Measurements from ENCODE around the gene HAGHL.
"Not testable (repeated sequence)": the region's sequence is repeated elsewhere in the genome, so short reads cannot be mapped to it uniquely, and the experiment has no call there.

HAGHL gene

GRCh38 chr16:689175-689897, 37.6 kb upstream of the HAGHL start:
- no peak for DNase-seq

- DNase-seq: not testable (repeated sequence)
Observed at GRCh38 chr16:691242-691641, 35.7 kb upstream of the HAGHL start.

- no peak for DNase-seq
Observed at GRCh38 chr16:692356-693108, 34.4 kb upstream of the HAGHL start.

- no peak for DNase-seq
Observed at GRCh38 chr16:693364-693763, 33.5 kb upstream of the HAGHL start.

GRCh38 chr16:693766-694165, 33.1 kb upstream of the HAGHL start:
- no peak for DNase-seq

GRCh38 chr16:694187-694862, 32.6 kb upstream of the HAGHL start:
- DNase-seq: no peak

GRCh38 chr16:694863-695354, 32.0 kb upstream of the HAGHL start:
- no peak for DNase-seq

GRCh38 chr16:695355-696089, 31.4 kb upstream of the HAGHL start:
- DNase-seq: no peak

GRCh38 chr16:698911-699671, 27.8 kb upstream of the HAGHL start:
- no peak for DNase-seq

GRCh38 chr16:700684-701584, 26.0 kb upstream of the HAGHL start:
- DNase-seq: no peak

GRCh38 chr16:702341-702740, 24.6 kb upstream of the HAGHL start:
- no peak for DNase-seq

- DNase-seq: no peak
Observed at GRCh38 chr16:703406-703805, 23.5 kb upstream of the HAGHL start.

- DNase-seq: no peak
Observed at GRCh38 chr16:704047-704446, 22.9 kb upstream of the HAGHL start.

- peak in 1 of 2 experiments; percentile 35 for DNase-seq
Observed at GRCh38 chr16:704552-705380, 22.1 kb upstream of the HAGHL start.

- peak; percentile 53 to 85 for DNase-seq
Observed at GRCh38 chr16:705431-706188, 21.3 kb upstream of the HAGHL start, which contains the start of gene FBXL16. Gene FBXL16 (minus strand): TSS chr16:705801. CDS start chr16:697405, 8,396 bp downstream.

- peak in 1 of 2 experiments; percentile 40 for DNase-seq
Observed at GRCh38 chr16:706189-707061, 20.5 kb upstream of the HAGHL start.

- peak in 1 of 2 experiments; percentile 36 for DNase-seq
Observed at GRCh38 chr16:707062-707538, 19.8 kb upstream of the HAGHL start.

GRCh38 chr16:708019-708418, 18.9 kb upstream of the HAGHL start:
- no peak for DNase-seq
